ENCODE data around the gene LIM2.

The LIM2 gene

GRCh38 chr19:51338563-51339312 is 49.0 kb downstream of the LIM2 start:
- peak; percentile 80 for DNase-seq

GRCh38 chr19:51337861-51338562 is 49.8 kb downstream of the LIM2 start:
- DNase-seq: no peak

DNA sequence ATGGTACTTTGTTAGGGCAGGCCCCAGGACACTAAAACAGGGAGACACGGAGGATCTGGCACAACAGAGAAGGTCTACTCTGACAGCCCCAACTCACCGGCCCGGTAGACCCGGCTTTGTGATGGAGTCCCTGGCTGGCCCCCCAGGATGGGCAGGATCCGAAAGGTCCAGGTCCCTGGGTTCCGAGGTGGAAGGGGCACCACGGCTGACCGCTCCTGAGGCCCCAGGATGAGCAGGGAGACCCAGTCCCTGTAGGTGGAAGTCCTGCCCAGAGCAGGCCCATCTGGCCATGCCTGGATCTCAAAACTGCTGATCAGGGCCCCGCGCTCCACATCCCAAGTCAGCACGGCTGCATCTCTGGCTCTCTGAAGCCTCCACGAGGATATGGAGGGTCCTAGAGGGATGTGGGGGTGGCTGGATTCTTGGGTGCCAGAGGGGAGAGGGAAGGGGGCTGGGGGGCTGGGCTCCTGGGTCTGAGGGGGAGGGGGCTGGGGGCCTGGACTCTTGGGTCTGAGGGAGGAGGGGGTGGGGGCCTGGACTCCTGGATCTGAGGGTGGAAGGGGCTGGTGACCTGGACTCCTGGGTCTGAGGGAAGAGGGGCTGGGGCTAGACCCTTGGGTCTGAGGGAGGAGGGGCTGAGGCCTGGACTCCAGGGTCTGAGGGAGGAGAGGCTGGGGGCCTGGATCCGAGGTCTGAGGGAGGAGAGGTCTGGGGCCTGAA is 50.5 kb downstream of the LIM2 start:
- DNase-seq: no peak

DNA sequence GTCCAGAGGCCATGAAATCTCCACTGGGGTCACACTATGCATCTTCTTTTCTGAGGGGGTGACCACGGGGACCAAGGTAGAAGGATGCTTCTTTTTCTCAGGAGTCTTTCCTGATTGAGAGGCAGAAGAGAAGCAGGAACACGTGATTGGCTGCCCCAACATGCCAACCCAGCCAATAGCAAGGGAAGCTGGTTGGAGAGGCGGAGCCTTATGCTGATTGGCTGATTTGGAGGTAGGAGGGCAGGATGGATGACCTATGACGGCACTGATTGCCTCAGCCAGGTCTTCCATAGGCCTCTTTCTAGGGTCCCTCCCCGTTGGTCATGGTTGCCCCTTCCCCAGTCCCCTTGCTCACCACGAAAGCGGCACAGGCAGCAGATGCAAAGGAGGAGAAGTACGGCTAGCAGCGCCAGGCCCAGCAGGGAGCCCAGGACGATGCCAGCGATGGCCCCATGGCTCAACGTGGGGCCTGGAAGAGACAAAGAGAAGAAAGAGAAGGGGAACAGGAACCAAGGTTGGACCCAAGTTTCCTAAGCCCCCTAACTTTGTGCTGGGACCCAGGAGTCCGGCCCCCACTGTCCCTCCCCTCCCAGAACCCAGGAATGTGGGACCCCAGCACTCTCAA is 53.8 kb downstream of the LIM2 start:
- peak; percentile 14 for DNase-seq

GRCh38 chr19:51331716-51332115 is 56.1 kb downstream of the LIM2 start:
- DNase-seq: no peak

DNA sequence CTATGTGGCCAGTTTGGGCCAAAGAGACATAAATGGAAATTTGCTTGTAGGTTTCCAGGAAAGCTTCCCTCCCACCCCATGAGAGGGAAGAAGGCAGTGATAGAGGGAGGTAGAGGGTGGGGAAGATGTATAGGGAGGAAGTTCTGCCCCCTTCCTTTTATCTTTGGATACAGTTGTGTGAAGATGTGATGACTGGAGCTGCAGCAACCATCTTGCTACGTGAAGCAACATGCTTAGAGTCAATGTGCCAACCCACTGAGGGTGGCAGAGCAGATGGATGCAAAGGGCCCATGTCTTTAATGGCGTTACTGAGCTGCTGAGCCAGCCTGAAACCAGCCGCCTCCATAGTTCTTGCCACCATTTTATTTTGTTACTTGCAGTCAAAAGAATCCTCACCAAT is 56.6 kb downstream of the LIM2 start:
- DNase-seq: no peak

GRCh38 chr19:51330366-51330765 is 57.4 kb downstream of the LIM2 start:
- no peak for DNase-seq
